ENCODE data around the gene TECTB. TPM values are rescaled to one million over a fixed set of nuclear protein-coding genes. Genes with fewer than 3 reads are reported as not detected.

The TECTB gene
- total RNA-seq, 1 experiment from 2014 or later = not detected

DNA sequence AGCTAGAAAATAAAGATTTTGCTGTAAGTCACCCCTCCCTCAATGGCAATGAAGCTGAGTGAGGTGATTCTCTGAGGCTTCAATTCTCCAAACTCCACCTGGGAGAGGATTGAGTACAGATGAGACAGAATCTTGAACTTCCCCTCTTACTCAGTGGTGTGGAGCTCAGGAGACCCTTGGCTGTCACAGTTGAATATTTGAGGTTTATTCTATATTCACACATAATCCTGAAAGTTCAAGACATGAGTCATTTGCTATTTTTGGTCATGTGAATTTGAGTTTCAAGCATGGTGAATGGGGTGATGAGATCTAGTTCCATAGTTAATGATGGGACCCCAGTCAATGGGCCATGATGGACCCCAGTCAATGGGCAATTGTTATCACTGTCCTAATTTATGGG, 13.9 kb upstream of the TECTB start:
- H3K4me3 Mint-ChIP-seq (ENCODE audit: low read depth, unreplicated experiment) = no peak overlapping the region
- TF ChIP-seq, protein P1, sequence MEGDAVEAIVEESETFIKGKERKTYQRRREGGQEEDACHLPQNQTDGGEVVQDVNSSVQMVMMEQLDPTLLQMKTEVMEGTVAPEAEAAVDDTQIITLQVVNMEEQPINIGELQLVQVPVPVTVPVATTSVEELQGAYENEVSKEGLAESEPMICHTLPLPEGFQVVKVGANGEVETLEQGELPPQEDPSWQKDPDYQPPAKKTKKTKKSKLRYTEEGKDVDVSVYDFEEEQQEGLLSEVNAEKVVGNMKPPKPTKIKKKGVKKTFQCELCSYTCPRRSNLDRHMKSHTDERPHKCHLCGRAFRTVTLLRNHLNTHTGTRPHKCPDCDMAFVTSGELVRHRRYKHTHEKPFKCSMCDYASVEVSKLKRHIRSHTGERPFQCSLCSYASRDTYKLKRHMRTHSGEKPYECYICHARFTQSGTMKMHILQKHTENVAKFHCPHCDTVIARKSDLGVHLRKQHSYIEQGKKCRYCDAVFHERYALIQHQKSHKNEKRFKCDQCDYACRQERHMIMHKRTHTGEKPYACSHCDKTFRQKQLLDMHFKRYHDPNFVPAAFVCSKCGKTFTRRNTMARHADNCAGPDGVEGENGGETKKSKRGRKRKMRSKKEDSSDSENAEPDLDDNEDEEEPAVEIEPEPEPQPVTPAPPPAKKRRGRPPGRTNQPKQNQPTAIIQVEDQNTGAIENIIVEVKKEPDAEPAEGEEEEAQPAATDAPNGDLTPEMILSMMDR (IDR thresholded peaks at IDR 0.05; ENCODE audit: unreplicated experiment) = no peak
- H3K9me3 Mint-ChIP-seq (ENCODE audit: low read depth, unreplicated experiment) = no peaks in the 10 kb centered on the region
- intact Hi-C loops (cut with micrococcal nuclease; ENCODE audit: unreplicated experiment) = no loop called here
- H3K4me1 Mint-ChIP-seq (ENCODE audit: low read depth, unreplicated experiment) = no peaks in the 10 kb centered on the region
- no peaks in the 10 kb centered on the region for H3K27me3 Mint-ChIP-seq (ENCODE audit: unreplicated experiment)
- H3K36me3 Mint-ChIP-seq (ENCODE audit: insufficient read depth, unreplicated experiment) = no peaks in the 10 kb centered on the region
- no peak for DNase-seq
- BruUV-seq (replicated peaks) = no TSS peak
- CTCF ChIA-PET = interaction anchor here (0.6 kb wide), 1 partner anchor 19 kb away, joined by 3 read pairs; no protein-coding TSS in a partner anchor
- no peak overlapping the region for H3K27ac Mint-ChIP-seq (ENCODE audit: unreplicated experiment)

GRCh38 chr10:112271982-112272381, 11.2 kb upstream of the TECTB start:
- H3K9me3 Mint-ChIP-seq (ENCODE audit: low read depth, unreplicated experiment) = no peaks in the 10 kb centered on the region
- no peak overlapping the region for H3K27ac Mint-ChIP-seq (ENCODE audit: unreplicated experiment)
- DNase-seq = no peak
- TF ChIP-seq, protein P1 (IDR thresholded peaks at IDR 0.05; ENCODE audit: unreplicated experiment) = no peak
- H3K27me3 Mint-ChIP-seq (ENCODE audit: unreplicated experiment) = no peaks in the 10 kb centered on the region
- no TSS peak for BruUV-seq (replicated peaks)
- H3K4me3 Mint-ChIP-seq (ENCODE audit: low read depth, unreplicated experiment) = no peak overlapping the region
- intact Hi-C loops (cut with micrococcal nuclease; ENCODE audit: unreplicated experiment) = no loop called here
- H3K4me1 Mint-ChIP-seq (ENCODE audit: low read depth, unreplicated experiment) = no peaks in the 10 kb centered on the region
- CTCF ChIA-PET = no interaction called here
- H3K36me3 Mint-ChIP-seq (ENCODE audit: insufficient read depth, unreplicated experiment) = no peaks in the 10 kb centered on the region

GRCh38 chr10:112274831-112275230, 8.4 kb upstream of the TECTB start:
- no peak overlapping the region for H3K27ac Mint-ChIP-seq (ENCODE audit: unreplicated experiment)
- TF ChIP-seq, protein P1 (IDR thresholded peaks at IDR 0.05; ENCODE audit: unreplicated experiment) = no peak
- CTCF ChIA-PET = no interaction called here
- no peaks in the 10 kb centered on the region for H3K27me3 Mint-ChIP-seq (ENCODE audit: unreplicated experiment)
- H3K9me3 Mint-ChIP-seq (ENCODE audit: low read depth, unreplicated experiment) = no peaks in the 10 kb centered on the region
- H3K4me3 Mint-ChIP-seq (ENCODE audit: low read depth, unreplicated experiment) = no peak overlapping the region
- no TSS peak for BruUV-seq (replicated peaks)
- no peak for DNase-seq
- intact Hi-C loops (cut with micrococcal nuclease; ENCODE audit: unreplicated experiment) = no loop called here
- no peaks in the 10 kb centered on the region for H3K36me3 Mint-ChIP-seq (ENCODE audit: insufficient read depth, unreplicated experiment)
- no peaks in the 10 kb centered on the region for H3K4me1 Mint-ChIP-seq (ENCODE audit: low read depth, unreplicated experiment)

DNA sequence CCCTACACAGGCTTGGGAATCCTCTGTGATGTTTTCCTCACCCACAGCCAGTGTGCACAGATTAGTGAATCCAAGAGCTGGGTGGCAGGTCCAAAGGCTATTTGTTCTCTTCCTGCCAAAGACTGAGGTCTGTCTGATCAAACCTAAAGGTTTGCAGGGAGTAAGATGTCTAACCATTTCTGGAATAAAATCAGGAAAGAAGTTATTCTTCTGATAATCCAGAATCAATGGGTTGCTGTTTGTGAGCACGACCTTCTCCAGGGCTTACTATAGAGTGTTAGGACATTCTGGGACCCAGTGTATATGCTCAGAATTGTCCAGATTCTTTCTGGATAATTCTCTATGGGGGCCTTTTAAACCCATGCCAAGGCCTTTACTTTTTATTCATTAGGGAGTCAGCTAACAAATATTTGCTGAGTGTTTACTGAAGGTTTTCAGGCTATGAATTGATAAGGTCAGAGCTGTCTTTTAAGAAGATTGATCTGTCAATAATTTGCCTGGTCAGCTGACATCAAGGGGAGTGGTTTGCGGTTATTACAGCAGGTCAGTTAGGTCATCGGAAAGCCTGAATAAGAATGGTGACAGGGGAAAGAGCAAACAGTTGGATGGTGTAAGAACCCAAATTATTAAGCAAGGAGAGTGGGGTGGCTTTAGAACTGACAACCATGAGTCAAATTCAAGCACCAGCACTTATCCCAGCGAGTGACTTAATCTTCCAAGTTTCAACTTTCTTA, 7.5 kb upstream of the TECTB start:
- Mint-ChIP-seq H3K4me1 (ENCODE audit: low read depth, unreplicated experiment) (no peaks in the 10 kb centered on the region), H3K9me3 (ENCODE audit: low read depth, unreplicated experiment) (no peaks in the 10 kb centered on the region), H3K27me3 (ENCODE audit: unreplicated experiment) (no peaks in the 10 kb centered on the region), H3K4me3 (ENCODE audit: low read depth, unreplicated experiment) (no peak overlapping the region), H3K27ac (ENCODE audit: unreplicated experiment) (no peak overlapping the region), H3K36me3 (ENCODE audit: insufficient read depth, unreplicated experiment) (no peaks in the 10 kb centered on the region)
- BruUV-seq (replicated peaks) = no TSS peak
- CTCF ChIA-PET = no interaction called here
- intact Hi-C loops (cut with micrococcal nuclease; ENCODE audit: unreplicated experiment) = no loop called here
- TF ChIP-seq, protein P1 (IDR thresholded peaks at IDR 0.05; ENCODE audit: unreplicated experiment) = no peak
- DNase-seq = no peak

All from Calu3 (cell line).